ENCODE measurements around the gene SUPT3H.
A peak's percentile ranks its signal among the peaks of the same experiment; 100 is the strongest.

SUPT3H gene

GRCh38 chr6:45387236-45387635, 9.5 kb upstream of the SUPT3H start:
- DNase-seq, result no peak

- DNase-seq, result no peak
Observed at GRCh38 chr6:45386501-45386900, 8.8 kb upstream of the SUPT3H start.

- DNase-seq, result no peak
Observed at GRCh38 chr6:45382391-45382790, 4.7 kb upstream of the SUPT3H start.

DNA sequence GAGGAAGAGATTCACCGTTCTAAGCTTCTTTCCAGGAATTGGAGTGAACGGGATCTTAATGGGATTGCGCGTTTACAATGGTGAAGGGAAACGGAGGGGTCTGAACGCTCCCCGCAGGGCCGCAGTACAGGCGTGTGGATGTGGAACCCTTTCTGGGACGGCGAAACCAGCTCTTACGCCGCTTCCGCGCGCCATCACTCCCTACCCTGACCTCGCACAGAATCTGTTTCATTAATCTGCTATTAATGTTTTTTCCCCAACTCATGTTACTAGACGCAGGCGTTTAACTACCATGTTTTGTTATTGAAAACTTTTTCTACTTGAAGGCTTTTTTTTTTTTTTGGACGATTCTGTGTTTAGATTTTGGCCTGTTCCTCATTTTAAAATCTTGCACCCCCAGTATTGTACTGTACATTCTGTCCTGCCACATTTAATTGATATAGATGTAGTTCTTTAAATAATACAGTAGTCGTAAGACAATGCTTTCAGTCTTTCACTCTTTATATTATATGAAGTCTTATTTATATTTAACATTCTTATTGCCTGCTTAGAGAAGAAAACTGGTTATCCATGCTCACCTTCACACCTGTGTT, 696 bp upstream of the SUPT3H start:
- no peak for DNase-seq

DNA sequence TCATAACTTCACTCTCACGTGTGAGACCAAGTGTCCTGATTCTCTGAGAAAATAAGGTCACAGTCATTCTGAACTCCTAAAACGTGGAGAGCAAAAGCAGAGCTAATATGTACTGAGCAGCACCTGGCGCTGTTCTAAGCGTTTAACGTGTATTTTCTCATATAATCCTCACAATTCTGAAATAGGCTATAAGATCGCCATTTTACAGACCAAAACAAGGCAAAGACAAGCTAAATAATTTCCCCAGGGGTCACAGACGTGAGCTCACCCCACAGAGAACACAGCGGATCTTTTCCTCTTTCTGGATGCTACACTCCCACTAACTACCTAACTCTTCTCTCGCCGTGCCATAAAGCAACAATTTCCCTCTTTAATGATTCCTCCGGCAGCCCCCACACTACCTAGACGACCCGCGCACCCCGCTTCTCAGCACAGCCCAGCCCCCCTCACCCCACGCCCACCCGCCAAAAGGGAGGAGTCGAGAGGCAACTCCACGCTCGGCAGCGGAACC, 636 bp downstream of the SUPT3H start:
- no peak for DNase-seq

- no peak for DNase-seq
Observed at GRCh38 chr6:45376310-45377042, 1.3 kb downstream of the SUPT3H start.

GRCh38 chr6:45375449-45375848, 2.3 kb downstream of the SUPT3H start:
- DNase-seq, result no peak

GRCh38 chr6:45371924-45372573, 5.7 kb downstream of the SUPT3H start:
- no peak for DNase-seq

GRCh38 chr6:45369870-45370269, 7.9 kb downstream of the SUPT3H start:
- DNase-seq, result no peak

DNA sequence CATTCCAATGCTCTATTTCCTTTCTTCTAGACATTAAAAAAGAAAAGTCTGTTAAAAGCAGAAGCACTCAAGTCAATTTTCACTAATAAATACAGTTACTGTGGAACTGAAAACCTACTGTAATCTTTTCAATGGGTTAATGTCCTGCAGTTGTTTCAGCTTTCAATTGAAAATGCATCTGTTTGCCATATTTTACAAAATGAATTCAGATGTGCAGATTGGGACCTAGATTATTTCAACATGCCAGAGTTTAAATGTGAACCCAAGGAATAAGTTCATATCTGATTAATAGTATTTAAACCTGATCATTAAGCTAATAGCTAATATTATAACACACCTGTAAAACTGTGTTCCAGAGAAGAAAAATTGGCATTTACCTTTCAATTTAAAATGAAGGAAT, 9.7 kb downstream of the SUPT3H start:
- no peak for DNase-seq

- DNase-seq, result no peak
Observed at GRCh38 chr6:45366534-45366933, 11.2 kb downstream of the SUPT3H start.

DNA sequence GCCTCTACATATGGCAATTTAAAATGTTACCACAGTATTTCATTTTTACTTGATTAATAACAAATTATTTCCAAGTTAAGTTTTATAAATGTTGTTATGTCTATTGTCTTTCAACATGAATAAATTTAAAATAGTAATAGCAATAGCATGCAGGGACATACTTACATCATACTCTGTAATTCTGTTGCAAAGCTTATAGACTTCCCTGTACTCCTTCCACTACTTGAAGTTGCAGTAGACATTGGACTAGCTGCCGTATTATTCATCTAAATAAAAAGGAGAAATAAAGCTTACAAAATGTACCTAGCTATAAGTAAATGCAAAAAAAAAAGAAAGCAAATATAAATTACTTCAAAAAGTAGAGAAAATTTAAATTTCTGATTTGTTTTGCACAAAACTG, 12.7 kb downstream of the SUPT3H start:
- no peak for DNase-seq

GRCh38 chr6:45364466-45364865, 13.3 kb downstream of the SUPT3H start:
- DNase-seq, result no peak

- DNase-seq, result no peak
Observed at GRCh38 chr6:45353654-45354053, 24.1 kb downstream of the SUPT3H start.

GRCh38 chr6:45351667-45352066, 26.1 kb downstream of the SUPT3H start:
- no peak for DNase-seq

DNA sequence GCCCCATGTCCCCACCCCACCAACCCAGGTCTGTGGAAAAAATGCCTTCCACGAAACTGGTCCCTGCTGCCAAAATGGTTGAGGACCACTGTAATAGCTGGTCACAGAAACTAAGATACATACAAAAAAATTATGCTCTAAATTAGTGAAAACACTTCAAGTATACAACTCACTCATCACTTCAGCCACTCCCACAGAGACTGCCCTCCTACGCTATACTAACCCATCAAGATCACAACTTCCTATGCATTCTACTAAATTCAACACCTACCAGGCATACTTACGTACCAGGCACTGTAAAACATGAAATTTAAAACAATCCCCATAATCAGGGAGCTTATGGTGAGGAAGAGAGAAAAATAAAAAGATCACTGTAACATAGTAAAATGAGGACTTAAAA, 26.7 kb downstream of the SUPT3H start:
- DNase-seq, result no peak

GRCh38 chr6:45350186-45350710, 27.5 kb downstream of the SUPT3H start:
- DNase-seq, result no peak

DNA sequence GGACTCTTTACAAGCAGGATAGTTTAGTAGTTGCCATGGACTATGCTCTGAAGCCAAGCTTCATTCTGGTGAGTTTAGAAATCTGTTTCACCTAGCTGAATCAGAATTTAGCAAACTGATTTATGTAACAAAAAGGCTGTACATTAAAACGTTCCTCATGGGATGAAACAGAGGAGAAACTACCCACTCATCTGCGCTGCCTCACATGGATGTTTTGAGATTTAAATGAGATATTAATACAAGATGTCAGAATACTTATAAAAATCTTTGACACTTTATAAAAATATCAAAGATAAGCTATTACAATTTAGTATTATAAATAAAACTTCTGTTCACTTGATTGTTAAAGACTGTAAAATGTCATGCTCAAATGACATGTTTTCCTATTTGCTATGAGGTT, 32.8 kb downstream of the SUPT3H start:
- DNase-seq, result no peak

DNA sequence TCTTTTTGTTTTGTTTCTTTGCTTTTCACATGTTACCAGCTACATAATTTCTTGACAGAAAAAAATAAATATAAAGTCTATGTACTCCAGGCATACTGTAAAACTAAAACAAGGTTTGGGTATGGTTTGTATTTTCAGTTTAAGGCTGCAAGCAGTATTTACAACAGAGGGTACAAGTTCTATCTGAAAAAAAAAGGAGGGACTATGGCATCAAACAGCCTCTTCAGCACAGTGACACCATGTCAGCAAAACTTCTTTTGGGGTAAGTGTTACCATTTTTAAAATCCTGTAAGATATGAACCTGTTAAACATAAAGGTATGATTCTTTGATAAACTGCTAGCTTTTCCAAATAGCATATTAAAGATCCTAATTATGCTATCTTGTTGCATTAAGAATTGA, 49.2 kb downstream of the SUPT3H start:
- no peak for DNase-seq

- DNase-seq, result peak; percentile 4
Observed at GRCh38 chr6:45327956-45328522, 49.7 kb downstream of the SUPT3H start, which contains the start of gene RUNX2. TSS of gene RUNX2 (plus strand) at chr6:45328330. CDS start at chr6:45328727, 397 bp downstream.

- DNase-seq, result no peak
Observed at GRCh38 chr6:45326698-45327417, 50.9 kb downstream of the SUPT3H start.

DNA sequence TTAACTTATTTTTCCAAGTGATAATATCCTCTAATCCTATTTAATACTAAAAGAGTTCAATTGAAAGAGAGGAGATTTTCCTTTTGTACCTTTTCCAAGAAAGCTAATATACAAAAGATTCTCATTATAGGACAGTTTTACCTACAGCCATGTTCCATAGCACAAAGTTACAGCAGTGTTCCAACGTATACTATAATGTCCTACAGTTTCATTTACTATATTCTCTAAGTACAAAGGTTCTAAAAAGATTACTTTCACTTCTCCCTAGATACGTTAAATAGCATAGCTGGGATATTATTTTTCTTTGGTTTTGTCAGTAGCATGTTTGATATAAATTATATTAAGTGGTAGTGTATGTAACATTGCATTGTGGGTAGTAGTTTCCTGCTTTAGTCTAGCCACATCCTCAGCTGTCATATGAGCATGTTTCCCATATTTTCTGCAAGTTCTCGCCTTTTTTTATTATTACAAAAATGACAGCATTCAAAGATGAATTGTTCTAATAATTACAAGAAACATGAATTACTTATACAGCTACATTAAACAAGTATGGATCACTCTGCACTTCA, 54.0 kb downstream of the SUPT3H start:
- peak; percentile 24 for DNase-seq
